HepG2 (cell line): Measurements from ENCODE around the gene EXOSC7. TPM values are rescaled to one million over a fixed set of nuclear protein-coding genes. Genes with fewer than 3 reads are reported as not detected.

Source experiments
- ATAC-seq: fragments of 200-7000 bp; cut with Tn5 transposase; 3 replicates; pipeline ENCODE4 v1.9.1; 2020; ENCODE audit warnings: mild to moderate bottlenecking, moderate library complexity
- BruUV-seq: library from RNA; stranded (reverse); fragments of 400-500 nt; replicated peaks from 2 replicates; lab custom pipeline; 2021; lab: Mats Ljungman, UMichigan
- CTCF ChIA-PET: fragments of 300-600 bp; formaldehyde crosslinking; extraction: SDS; loops from one replicate; lab custom pipeline; 2021; ENCODE audit warnings: low total read pairs, inconsistent platforms, low intra/inter-chr PET ratio; lab: Yijun Ruan, JAX
- POLR2A ChIA-PET: fragments of 350-600 bp; sonication (Branson Sonifier 250); formaldehyde crosslinking; loops from one replicate; lab custom pipeline; 2020; ENCODE audit warnings: antibody characterized with exemption, inconsistent platforms; lab: Yijun Ruan, JAX
- DNase-seq: peaks from one replicate; pipeline ENCODE4 v3.0.0-alpha.2; 2015; ENCODE audit warnings: low spot score
- FAIRE-seq: peaks from 3 replicates; lab custom pipeline; 2011; peaks lifted over from hg19 to GRCh38; lab: Jason Lieb, UNC
- H2AFZ ChIP-seq: one replicate; pipeline ENCODE4 v1.6.1; 2011; ENCODE audit warnings: low read length, inconsistent platforms
- H3K27ac ChIP-seq: fragments of 300-600 bp; 3 replicates; pipeline ENCODE4 v1.8.0; 2011; ENCODE audit warnings: mixed run types, mild to moderate bottlenecking, mixed read lengths, low read length, inconsistent platforms; ENCODE audit not compliant: insufficient read depth; ENCODE audit errors: extremely low read length
- H3K27me3 ChIP-seq, 2 experiments: fragments of 200-600 bp in 1 of 2; 2 replicates in 1 of 2; 3 replicates in 1 of 2; pipeline versions ENCODE4 v1.6.0 to v1.8.0; 2011; ENCODE audit warnings: low read length in 2 of 2, mild to moderate bottlenecking in 2 of 2, moderate library complexity in 2 of 2, inconsistent platforms in 1 of 2; ENCODE audit not compliant: insufficient read depth in 2 of 2, control insufficient read depth in 1 of 2
- H3K36me3 ChIP-seq, 2 experiments: fragments of 200-600 bp in 1 of 2; replicated peaks in 1 of 2; 2 replicates in 1 of 2; 3 replicates in 1 of 2; pipeline versions ENCODE4 v1.5.1 to v1.8.0; 2011; ENCODE audit warnings: low read length in 2 of 2, inconsistent platforms in 1 of 2; ENCODE audit not compliant: insufficient read depth in 2 of 2, control insufficient read depth in 1 of 2
- H3K4me1 ChIP-seq: 2 replicates; pipeline ENCODE4 v1.5.1; 2012; ENCODE audit warnings: low read length, inconsistent platforms; ENCODE audit not compliant: insufficient read depth
- H3K4me2 ChIP-seq: 2 replicates; pipeline ENCODE4 v1.6.0; 2011; ENCODE audit warnings: low read depth, low read length, inconsistent platforms
- H3K4me3 ChIP-seq, 3 experiments: fragments of 200-600 bp in 1 of 3; sonication (generic), shearing (Covaris generic) in 1 of 3; replicated peaks in 1 of 3; 2 replicates each; pipeline ENCODE4 v1.5.1; 2011 to 2016; ENCODE audit warnings: low read length in 3 of 3, inconsistent platforms in 2 of 3, low read depth in 2 of 3, mild to moderate bottlenecking in 2 of 3, control low read depth in 1 of 3, mixed read lengths in 1 of 3; ENCODE audit not compliant: insufficient read depth in 1 of 3
- H3K79me2 ChIP-seq: one replicate; pipeline ENCODE4 v1.6.1; 2011; ENCODE audit warnings: low read length, inconsistent platforms; ENCODE audit not compliant: insufficient read depth
- H3K9ac ChIP-seq: 2 replicates; pipeline ENCODE4 v1.6.0; 2011; ENCODE audit warnings: mild to moderate bottlenecking, low read depth, low read length, inconsistent platforms; ENCODE audit not compliant: insufficient read depth
- H3K9me3 ChIP-seq: 2 replicates; pipeline ENCODE4 v1.5.1; 2012; ENCODE audit warnings: mild to moderate bottlenecking, low read length
- H4K20me1 ChIP-seq: 2 replicates; pipeline ENCODE4 v1.6.0; 2011; ENCODE audit warnings: inconsistent platforms, mild to moderate bottlenecking, low read length, moderate library complexity; ENCODE audit not compliant: insufficient read depth
- HCFC1 ChIP-seq: fragments of 150-350 bp; IDR thresholded peaks from 2 replicates; pipeline ENCODE4 v1.6.1; 2014; ENCODE audit warnings: low read depth, low read length
- HINFP ChIP-seq: sonication (generic); formaldehyde crosslinking; IDR thresholded peaks from 2 replicates; pipeline ENCODE4 v1.4.0; 2020; ENCODE audit warnings: low read depth, mild to moderate bottlenecking, missing genetic modification reagents
- KLF12 ChIP-seq: sonication (generic); formaldehyde crosslinking; IDR thresholded peaks from 2 replicates; pipeline ENCODE4 v1.4.0; 2020; ENCODE audit warnings: missing genetic modification reagents, borderline replicate concordance
- PLRG1 ChIP-seq: fragments of 450-650 bp; conservative IDR thresholded peaks from 2 replicates; pipeline ENCODE4 v1.6.1; 2016
- POLR2AphosphoS5 ChIP-seq: IDR thresholded peaks from 2 replicates; pipeline ENCODE4 v1.6.1; 2012; ENCODE audit warnings: low read depth, low read length
- ZNF207 ChIP-seq: fragments of 450-650 bp; IDR thresholded peaks from 2 replicates; pipeline ENCODE4 v1.6.1; 2016; ENCODE audit warnings: antibody characterized with exemption, borderline replicate concordance
- ZSCAN31 ChIP-seq: sonication (generic); formaldehyde crosslinking; IDR thresholded peaks from 2 replicates; pipeline ENCODE4 v1.5.0; 2020; ENCODE audit warnings: low read depth, mild to moderate bottlenecking, missing genetic modification reagents
- WGBS: methylation state at CpG from one replicate; pipeline ENCODE4 v1.1.6; 2017; ENCODE audit warnings: low lambda C conversion rate; 5-methylcytosine and 5-hydroxymethylcytosine counted together
- in situ Hi-C: cut with HindIII; loops from 2 replicates; pipeline ENCODE4 v1.10.0; 2017; ENCODE audit warnings: low pct_unique_long_range_greater_than_20kb; ENCODE audit not compliant: extremely low pct_ligation_motif_present
- intact Hi-C: fragments of 100-400 bp; cut with micrococcal nuclease; formaldehyde crosslinking; loops from one replicate; pipeline ENCODE4 v1.10.0; 2022; ENCODE audit not compliant: unreplicated experiment
- polyA plus RNA-seq, 8 experiments: library from polyadenylated mRNA; depleted of rRNA in 3 of 8; stranded (reverse) in 7 of 8; unstranded in 1 of 8; fragments of >200 nt; fragmentation: Illumina TruSeq in 4 of 8; extraction: Trizol in 4 of 8; gene quantifications; 2 replicates each; pipeline versions ENCODE4 v1.2.1 to v1.2.3, GENCODE V29; 2011 to 2016; ENCODE audit warnings: low read depth in 4 of 8, missing spikeins in 1 of 8, mixed read lengths in 1 of 8; ENCODE audit not compliant: insufficient read depth in 1 of 8
- total RNA-seq, 5 experiments: library from RNA; depleted of rRNA; stranded (reverse); fragments of >200 nt; fragmentation: Illumina TruSeq; extraction: Trizol; gene quantifications; 2 replicates each; pipeline ENCODE4 v1.2.3, GENCODE V29; 2016; ENCODE audit warnings: low read depth in 1 of 5
- TF ChIP-seq, protein P1 (sequence below): sonication (generic); formaldehyde crosslinking; IDR thresholded peaks from 2 replicates; pipeline ENCODE4 v1.9.0; 2021; ENCODE audit warnings: missing genetic modification reagents, borderline replicate concordance
- TF ChIP-seq, protein P2 (sequence below): sonication (generic); formaldehyde crosslinking; IDR thresholded peaks from 2 replicates; pipeline ENCODE4 v1.8.0; 2022; ENCODE audit warnings: missing genetic modification reagents, mild to moderate bottlenecking, borderline replicate concordance
- TF ChIP-seq, protein P3 (sequence below): sonication (generic); formaldehyde crosslinking; IDR thresholded peaks from 2 replicates; pipeline ENCODE4 v1.5.0; 2020; ENCODE audit warnings: missing genetic modification reagents

Gene EXOSC7
- total and polyA plus RNA-seq, 2 of the 13 experiments (the other 11 are each of a cell fraction or from before 2014, with no cell fraction given): 68.3 to 74.7 TPM

GRCh38 chr3:44963571-44964325 is 12.3 kb upstream of the EXOSC7 start:
- Histone ChIP-seq H3K27me3 (no peaks in the 10 kb centered on the region), H3K27ac (no peak overlapping the region), H3K79me2 (peaks cover 35% of the 10 kb centered on the region), H3K9ac (no peak overlapping the region), H4K20me1 (no peaks in the 10 kb centered on the region), H3K4me1 (no peaks in the 10 kb centered on the region), H3K4me3 (no peak overlapping the region), H2AFZ (no peak overlapping the region), H3K4me2 (no peak overlapping the region), H3K36me3 (peaks cover 0 to 2% of the 10 kb centered on the region in 2 experiments; a peak in 2 of 5 replicates), H3K9me3 (no peaks in the 10 kb centered on the region)
- FAIRE-seq (no peak), DNase-seq (no peak), ATAC-seq (no peak)
- no peak for TF ChIP-seq PLRG1
- no peak for TF ChIP-seq KLF12 (CRISPR knock-in tag)
- TF ChIP-seq, protein P1, sequence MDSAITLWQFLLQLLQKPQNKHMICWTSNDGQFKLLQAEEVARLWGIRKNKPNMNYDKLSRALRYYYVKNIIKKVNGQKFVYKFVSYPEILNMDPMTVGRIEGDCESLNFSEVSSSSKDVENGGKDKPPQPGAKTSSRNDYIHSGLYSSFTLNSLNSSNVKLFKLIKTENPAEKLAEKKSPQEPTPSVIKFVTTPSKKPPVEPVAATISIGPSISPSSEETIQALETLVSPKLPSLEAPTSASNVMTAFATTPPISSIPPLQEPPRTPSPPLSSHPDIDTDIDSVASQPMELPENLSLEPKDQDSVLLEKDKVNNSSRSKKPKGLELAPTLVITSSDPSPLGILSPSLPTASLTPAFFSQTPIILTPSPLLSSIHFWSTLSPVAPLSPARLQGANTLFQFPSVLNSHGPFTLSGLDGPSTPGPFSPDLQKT (CRISPR knock-in tag): no peak
- no peak for TF ChIP-seq HINFP (CRISPR knock-in tag)
- no peak for TF ChIP-seq HCFC1
- TF ChIP-seq, protein P2, sequence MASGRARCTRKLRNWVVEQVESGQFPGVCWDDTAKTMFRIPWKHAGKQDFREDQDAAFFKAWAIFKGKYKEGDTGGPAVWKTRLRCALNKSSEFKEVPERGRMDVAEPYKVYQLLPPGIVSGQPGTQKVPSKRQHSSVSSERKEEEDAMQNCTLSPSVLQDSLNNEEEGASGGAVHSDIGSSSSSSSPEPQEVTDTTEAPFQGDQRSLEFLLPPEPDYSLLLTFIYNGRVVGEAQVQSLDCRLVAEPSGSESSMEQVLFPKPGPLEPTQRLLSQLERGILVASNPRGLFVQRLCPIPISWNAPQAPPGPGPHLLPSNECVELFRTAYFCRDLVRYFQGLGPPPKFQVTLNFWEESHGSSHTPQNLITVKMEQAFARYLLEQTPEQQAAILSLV: no peak
- TF ChIP-seq, protein P3, sequence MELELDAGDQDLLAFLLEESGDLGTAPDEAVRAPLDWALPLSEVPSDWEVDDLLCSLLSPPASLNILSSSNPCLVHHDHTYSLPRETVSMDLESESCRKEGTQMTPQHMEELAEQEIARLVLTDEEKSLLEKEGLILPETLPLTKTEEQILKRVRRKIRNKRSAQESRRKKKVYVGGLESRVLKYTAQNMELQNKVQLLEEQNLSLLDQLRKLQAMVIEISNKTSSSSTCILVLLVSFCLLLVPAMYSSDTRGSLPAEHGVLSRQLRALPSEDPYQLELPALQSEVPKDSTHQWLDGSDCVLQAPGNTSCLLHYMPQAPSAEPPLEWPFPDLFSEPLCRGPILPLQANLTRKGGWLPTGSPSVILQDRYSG (CRISPR knock-in tag): no peak
- no peak for TF ChIP-seq ZNF207
- TF ChIP-seq POLR2AphosphoS5: no peak
- TF ChIP-seq ZSCAN31 (CRISPR knock-in tag): no peak
- ChIA-PET POLR2A (no interaction called here), CTCF (no interaction called here)
- intact Hi-C loops (no loop called here), in situ Hi-C loops (no loop called here)
- no TSS peak for BruUV-seq
- 81% methylated on average over 4 of the region's 4 CpGs for WGBS
